Testis (tissue), 2 donors: Measurements from ENCODE around the gene LARP1.

Experiments
- POLR2A ChIP-seq: fragments of 450-650 bp; IDR thresholded peaks from one replicate; pipeline ENCODE4 v1.6.1; 2017; ENCODE audit warnings: antibody characterized with exemption, mild to moderate bottlenecking, moderate library complexity
- TF ChIP-seq, protein P1 (sequence below), 3 experiments: fragments of 450-650 bp in 2 of 3; fragments of 200-600 bp in 1 of 3; sonication (generic) in 1 of 3; IDR thresholded peaks; one replicate each; pipeline ENCODE4 v1.5.1; 2016 to 2019; ENCODE audit warnings: antibody characterized with exemption in 3 of 3, mild to moderate bottlenecking in 2 of 3, moderate library complexity in 1 of 3

DNA sequence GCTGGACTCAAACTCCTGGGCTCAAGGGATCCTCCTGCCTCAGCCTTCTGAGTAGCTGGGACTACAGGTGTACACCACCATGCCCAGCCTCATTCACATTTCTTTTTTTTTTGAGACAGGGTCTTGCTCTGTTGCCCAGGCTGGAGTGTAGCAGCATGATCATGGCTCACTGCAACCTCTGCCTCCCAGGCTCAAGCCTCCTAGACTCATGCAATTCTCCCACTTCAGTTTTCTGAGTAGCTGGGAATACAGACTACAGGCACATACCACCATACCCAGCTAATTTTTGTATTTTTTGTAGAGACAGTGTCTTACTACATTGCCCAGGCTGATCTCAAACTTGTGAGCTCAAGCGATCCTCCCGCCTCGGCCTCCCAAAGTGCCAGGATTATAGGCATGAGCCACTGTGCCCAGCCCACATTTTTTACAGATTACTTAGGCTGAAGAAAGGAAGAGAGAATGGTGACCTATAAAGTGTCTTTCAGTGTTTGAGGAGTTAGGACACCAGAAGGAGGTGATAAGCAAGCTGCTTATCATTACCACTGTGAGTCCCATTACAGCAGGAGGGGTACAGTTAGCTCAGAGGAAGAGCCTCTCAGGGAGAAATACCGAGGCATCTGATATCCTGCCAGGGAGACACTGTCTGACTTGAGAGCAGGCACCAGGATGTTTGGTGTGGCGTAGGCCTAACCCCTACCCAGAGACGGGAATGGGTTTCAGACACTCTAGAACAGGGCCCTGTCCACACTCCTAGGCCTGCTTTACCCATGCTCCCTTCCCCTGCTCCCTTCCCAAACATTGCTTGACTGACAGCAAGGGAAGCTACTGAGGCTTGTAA lies 85.5 kb downstream of the LARP1 start:
- TF ChIP-seq, protein P1, sequence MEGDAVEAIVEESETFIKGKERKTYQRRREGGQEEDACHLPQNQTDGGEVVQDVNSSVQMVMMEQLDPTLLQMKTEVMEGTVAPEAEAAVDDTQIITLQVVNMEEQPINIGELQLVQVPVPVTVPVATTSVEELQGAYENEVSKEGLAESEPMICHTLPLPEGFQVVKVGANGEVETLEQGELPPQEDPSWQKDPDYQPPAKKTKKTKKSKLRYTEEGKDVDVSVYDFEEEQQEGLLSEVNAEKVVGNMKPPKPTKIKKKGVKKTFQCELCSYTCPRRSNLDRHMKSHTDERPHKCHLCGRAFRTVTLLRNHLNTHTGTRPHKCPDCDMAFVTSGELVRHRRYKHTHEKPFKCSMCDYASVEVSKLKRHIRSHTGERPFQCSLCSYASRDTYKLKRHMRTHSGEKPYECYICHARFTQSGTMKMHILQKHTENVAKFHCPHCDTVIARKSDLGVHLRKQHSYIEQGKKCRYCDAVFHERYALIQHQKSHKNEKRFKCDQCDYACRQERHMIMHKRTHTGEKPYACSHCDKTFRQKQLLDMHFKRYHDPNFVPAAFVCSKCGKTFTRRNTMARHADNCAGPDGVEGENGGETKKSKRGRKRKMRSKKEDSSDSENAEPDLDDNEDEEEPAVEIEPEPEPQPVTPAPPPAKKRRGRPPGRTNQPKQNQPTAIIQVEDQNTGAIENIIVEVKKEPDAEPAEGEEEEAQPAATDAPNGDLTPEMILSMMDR (IDR thresholded peaks at IDR 0.05), result no peak
- no peak for TF ChIP-seq POLR2A
